OCI-LY3 (cell line): ENCODE measurements around the gene CEP85L.

Experiments
- CTCF ChIP-seq: fragments of 200-600, 300-600 bp; sonication (generic); IDR thresholded peaks from 2 replicates; pipeline ENCODE4 v1.5.1; 2014; ENCODE audit warnings: antibody characterized with exemption, low read length, low read depth
- EZH2phosphoT487 ChIP-seq: fragments of 200-600 bp; shearing (Covaris generic); IDR thresholded peaks from 2 replicates; pipeline ENCODE4 v1.6.1; 2018; ENCODE audit warnings: antibody characterized with exemption, mixed run types, low read depth

GRCh38 chr6:118558464-118559217, 92.8 kb downstream of the CEP85L start:
- TF ChIP-seq CTCF = no peak
- TF ChIP-seq EZH2phosphoT487 = no peak
